GM23338 (cell line): ENCODE data around the gene PRDM8. TPM values are rescaled to one million over a fixed set of nuclear protein-coding genes. Genes with fewer than 3 reads are reported as not detected.

ENCODE experiments used
- ATAC-seq: fragments of 200-7000 bp; cut with Tn5 transposase; 3 replicates; pipeline ENCODE4 v1.9.1; 2020
- DNase-seq: peaks from one replicate; pipeline ENCODE4 v3.0.0-alpha.2; 2015; ENCODE audit warnings: low spot score
- H2AFZ ChIP-seq: fragments of 200-600 bp; sonication (generic); 2 replicates; pipeline ENCODE4 v1.8.0; 2016; ENCODE audit warnings: antibody characterized with exemption, mild to moderate bottlenecking, moderate library complexity
- H3F3A ChIP-seq: fragments of 200-600 bp; sonication (generic); replicated peaks from 2 replicates; pipeline ENCODE4 v1.8.0; 2017; ENCODE audit warnings: antibody characterized with exemption, mixed run types, low read depth
- H3K27ac ChIP-seq: fragments of 200-600 bp; sonication (generic); 2 replicates; pipeline ENCODE4 v1.6.1; 2016; ENCODE audit warnings: low read depth
- H3K27me3 ChIP-seq: fragments of 200-600 bp; sonication (generic); 2 replicates; pipeline ENCODE4 v1.8.0; 2016; ENCODE audit warnings: mild to moderate bottlenecking, mixed run types, moderate library complexity; ENCODE audit not compliant: insufficient read depth
- H3K36me3 ChIP-seq: fragments of 200-600 bp; sonication (generic); 2 replicates; pipeline ENCODE4 v1.8.0; 2016; ENCODE audit warnings: mild to moderate bottlenecking; ENCODE audit not compliant: insufficient read depth
- H3K4me1 ChIP-seq: fragments of 200-600 bp; sonication (generic); 2 replicates; pipeline ENCODE4 v1.8.0; 2016; ENCODE audit warnings: mild to moderate bottlenecking, moderate library complexity; ENCODE audit not compliant: insufficient read depth
- H3K4me2 ChIP-seq: fragments of 200-600 bp; sonication (generic); 2 replicates; pipeline ENCODE4 v1.7.1; 2017; ENCODE audit warnings: mixed run types
- H3K4me3 ChIP-seq: fragments of 200-600 bp; sonication (generic); 2 replicates; pipeline ENCODE4 v1.6.1; 2016; ENCODE audit warnings: mixed run types
- H3K79me2 ChIP-seq: fragments of 200-600 bp; sonication (generic); replicated peaks from 2 replicates; pipeline ENCODE4 v1.8.0; 2017; ENCODE audit warnings: mild to moderate bottlenecking; ENCODE audit not compliant: insufficient read depth
- H3K9me2 ChIP-seq: fragments of 200-600 bp; sonication (generic); 2 replicates; pipeline ENCODE4 v1.8.0; 2017; ENCODE audit not compliant: insufficient read depth
- H4K20me1 ChIP-seq: fragments of 200-600 bp; sonication (generic); replicated peaks from 2 replicates; pipeline ENCODE4 v1.8.0; 2017; ENCODE audit warnings: mild to moderate bottlenecking; ENCODE audit not compliant: insufficient read depth
- H3K27ac Mint-ChIP-seq: 2 replicates; pipeline ENCODE4 v1.8.0; 2020; ENCODE audit warnings: inconsistent platforms, mild to moderate bottlenecking, moderate library complexity, mixed read lengths
- H3K27me3 Mint-ChIP-seq: 3 replicates; pipeline ENCODE4 v1.8.0; 2022; ENCODE audit warnings: low read depth, mild to moderate bottlenecking, moderate library complexity, mixed read lengths, inconsistent platforms; ENCODE audit not compliant: insufficient read depth, poor library complexity
- H3K36me3 Mint-ChIP-seq: 3 replicates; pipeline ENCODE4 v1.8.0; 2021; ENCODE audit warnings: low read depth, mild to moderate bottlenecking, inconsistent platforms, moderate library complexity, mixed read lengths
- H3K4me1 Mint-ChIP-seq: 3 replicates; pipeline ENCODE4 v1.8.0; 2020; ENCODE audit warnings: mild to moderate bottlenecking, inconsistent platforms, mixed read lengths
- H3K4me3 Mint-ChIP-seq: 3 replicates; pipeline ENCODE4 v1.8.0; 2021; ENCODE audit warnings: moderate library complexity, mild to moderate bottlenecking, inconsistent platforms, mixed read lengths
- H3K9me3 Mint-ChIP-seq: 3 replicates; pipeline ENCODE4 v1.8.0; 2020; ENCODE audit warnings: moderate library complexity, mild to moderate bottlenecking, inconsistent platforms, mixed read lengths
- EZH2phosphoT487 ChIP-seq: fragments of 200-600 bp; sonication (generic); IDR thresholded peaks from one replicate; pipeline ENCODE4 v1.8.1; 2018; ENCODE audit warnings: antibody characterized with exemption; ENCODE audit not compliant: unreplicated experiment
- JUNB ChIP-seq: IDR thresholded peaks from one replicate; pipeline ENCODE4 v1.6.1; 2016; ENCODE audit warnings: antibody characterized with exemption; ENCODE audit not compliant: unreplicated experiment
- STAT1 ChIP-seq: IDR thresholded peaks from one replicate; pipeline ENCODE4 v1.6.1; 2016; ENCODE audit warnings: antibody characterized with exemption; ENCODE audit not compliant: unreplicated experiment
- ZNF114 ChIP-seq: fragments of 250-450 bp; sonication (Bioruptor Pico); IDR thresholded peaks from 2 replicates; pipeline ENCODE4 v1.5.0; 2020; ENCODE audit warnings: mild to moderate bottlenecking, moderate library complexity
- ZNF331 ChIP-seq: fragments of 250-450 bp; sonication (Bioruptor Pico); IDR thresholded peaks from 2 replicates; pipeline ENCODE4 v1.5.0; 2020; ENCODE audit warnings: low read depth, mild to moderate bottlenecking, moderate library complexity
- ZNF462 ChIP-seq: fragments of 250-450 bp; sonication (Bioruptor Pico); IDR thresholded peaks from 2 replicates; pipeline ENCODE4 v1.5.0; 2020; ENCODE audit warnings: mild to moderate bottlenecking, moderate library complexity
- polyA plus RNA-seq: library from polyadenylated mRNA; unstranded; fragments of >200 nt; fragmentation: Nextera tagmentation; extraction: Ambion mirVana; gene quantifications from 2 replicates; pipeline ENCODE4 v1.2.1, GENCODE V29; 2016
- total RNA-seq: library from RNA; depleted of rRNA; stranded (reverse); fragments of >200 nt; shearing (Covaris generic); gene quantifications from 2 replicates; pipeline ENCODE4 v1.2.3, GENCODE V29; 2014
- TF ChIP-seq, protein P1 (sequence below): IDR thresholded peaks from 2 replicates; pipeline ENCODE4 v1.6.1; 2016; ENCODE audit warnings: antibody characterized with exemption

Gene PRDM8
- total and polyA plus RNA-seq, 2 experiments from 2014 or later = 0.16 TPM; not detected in 1

- no peaks in the 10 kb centered on the region for H3K9me3 Mint-ChIP-seq
- no peak overlapping the region for H3K27ac Mint-ChIP-seq
- no peaks in the 10 kb centered on the region for H3K36me3 Mint-ChIP-seq
- Histone ChIP-seq H3K27ac (no peak overlapping the region), H3K4me3 (no peak overlapping the region), H3K4me1 (no peaks in the 10 kb centered on the region), H3K79me2 (no peaks in the 10 kb centered on the region), H3K36me3 (no peaks in the 10 kb centered on the region), H3K4me2 (no peak overlapping the region), H3F3A (no peaks in the 10 kb centered on the region), H4K20me1 (no peaks in the 10 kb centered on the region), H2AFZ (no peak overlapping the region), H3K9me2 (no peaks in the 10 kb centered on the region), H3K27me3 (no peaks in the 10 kb centered on the region)
- H3K4me3 Mint-ChIP-seq = no peak overlapping the region
- no peak for ATAC-seq
- H3K4me1 Mint-ChIP-seq = no peaks in the 10 kb centered on the region
- DNase-seq = no peak
- no peaks in the 10 kb centered on the region for H3K27me3 Mint-ChIP-seq
- TF ChIP-seq, protein P1, sequence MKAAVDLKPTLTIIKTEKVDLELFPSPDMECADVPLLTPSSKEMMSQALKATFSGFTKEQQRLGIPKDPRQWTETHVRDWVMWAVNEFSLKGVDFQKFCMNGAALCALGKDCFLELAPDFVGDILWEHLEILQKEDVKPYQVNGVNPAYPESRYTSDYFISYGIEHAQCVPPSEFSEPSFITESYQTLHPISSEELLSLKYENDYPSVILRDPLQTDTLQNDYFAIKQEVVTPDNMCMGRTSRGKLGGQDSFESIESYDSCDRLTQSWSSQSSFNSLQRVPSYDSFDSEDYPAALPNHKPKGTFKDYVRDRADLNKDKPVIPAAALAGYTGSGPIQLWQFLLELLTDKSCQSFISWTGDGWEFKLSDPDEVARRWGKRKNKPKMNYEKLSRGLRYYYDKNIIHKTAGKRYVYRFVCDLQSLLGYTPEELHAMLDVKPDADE = no peak
- no peak for TF ChIP-seq ZNF331 (CRISPR knock-in tag)
- no peak for TF ChIP-seq EZH2phosphoT487
These were observed 43.3 kb upstream of the PRDM8 start for GRCh38 chr4:80153874-80154544.

GRCh38 chr4:80154545-80154933 is 42.8 kb upstream of the PRDM8 start:
- Histone ChIP-seq H3K79me2 (no peaks in the 10 kb centered on the region), H3K9me2 (no peaks in the 10 kb centered on the region), H3K4me3 (no peak overlapping the region), H3K27ac (no peak overlapping the region), H4K20me1 (no peaks in the 10 kb centered on the region), H2AFZ (no peak overlapping the region), H3K4me2 (no peak overlapping the region), H3K4me1 (no peaks in the 10 kb centered on the region), H3K27me3 (no peaks in the 10 kb centered on the region), H3F3A (no peaks in the 10 kb centered on the region), H3K36me3 (no peaks in the 10 kb centered on the region)
- Mint-ChIP-seq H3K9me3 (no peaks in the 10 kb centered on the region), H3K27me3 (no peaks in the 10 kb centered on the region), H3K27ac (no peak overlapping the region), H3K4me1 (no peaks in the 10 kb centered on the region), H3K4me3 (no peak overlapping the region), H3K36me3 (no peaks in the 10 kb centered on the region)
- DNase-seq (no peak), ATAC-seq (no peak)
- TF ChIP-seq EZH2phosphoT487 = no peak
- no peak for TF ChIP-seq ZNF114
- TF ChIP-seq, protein P1 = no peak
- TF ChIP-seq JUNB = no peak

- DNase-seq (no peak), ATAC-seq (no peak)
- no peaks in the 10 kb centered on the region for H4K20me1 ChIP-seq
- Mint-ChIP-seq H3K36me3 (no peaks in the 10 kb centered on the region), H3K27ac (no peak overlapping the region), H3K4me1 (no peaks in the 10 kb centered on the region), H3K9me3 (no peaks in the 10 kb centered on the region), H3K4me3 (no peak overlapping the region), H3K27me3 (no peaks in the 10 kb centered on the region)
- no peaks in the 10 kb centered on the region for H3K27me3 ChIP-seq
- H3K4me2 ChIP-seq = no peak overlapping the region
- no peak overlapping the region for H3K4me3 ChIP-seq
- H3K79me2 ChIP-seq = no peaks in the 10 kb centered on the region
- no peak overlapping the region for H3K27ac ChIP-seq
- no peak overlapping the region for H2AFZ ChIP-seq
- H3K36me3 ChIP-seq = no peaks in the 10 kb centered on the region
- H3F3A ChIP-seq = no peaks in the 10 kb centered on the region
- H3K4me1 ChIP-seq = no peaks in the 10 kb centered on the region
- H3K9me2 ChIP-seq = no peaks in the 10 kb centered on the region
- TF ChIP-seq ZNF462 (CRISPR knock-in tag) = no peak
- TF ChIP-seq STAT1 = no peak
These were observed 41.9 kb upstream of the PRDM8 start for GRCh38 chr4:80155316-80155982.
